GM18873 (cell line): ENCODE data around the gene CRABP1.

ENCODE experiments used
- ATAC-seq: cut with Tn5 transposase; IDR thresholded peaks from one replicate; pipeline ENCODE4 v1.9.1; 2021; ENCODE audit warnings: mild to moderate bottlenecking, moderate library complexity, moderate number of reproducible peaks; ENCODE audit not compliant: unreplicated experiment, low FRiP score

CRABP1 gene

GRCh38 chr15:78396976-78397375 lies 56.8 kb downstream of the CRABP1 start:
- ATAC-seq, result no peak

- no peak for ATAC-seq
These were observed 57.2 kb downstream of the CRABP1 start for GRCh38 chr15:78397382-78397781.
